ENCODE measurements around the gene ZNF71.
"Not testable (repeated sequence)": the region's sequence is repeated elsewhere in the genome, so short reads cannot be mapped to it uniquely, and the experiment has no call there.

The ZNF71 gene

DNA sequence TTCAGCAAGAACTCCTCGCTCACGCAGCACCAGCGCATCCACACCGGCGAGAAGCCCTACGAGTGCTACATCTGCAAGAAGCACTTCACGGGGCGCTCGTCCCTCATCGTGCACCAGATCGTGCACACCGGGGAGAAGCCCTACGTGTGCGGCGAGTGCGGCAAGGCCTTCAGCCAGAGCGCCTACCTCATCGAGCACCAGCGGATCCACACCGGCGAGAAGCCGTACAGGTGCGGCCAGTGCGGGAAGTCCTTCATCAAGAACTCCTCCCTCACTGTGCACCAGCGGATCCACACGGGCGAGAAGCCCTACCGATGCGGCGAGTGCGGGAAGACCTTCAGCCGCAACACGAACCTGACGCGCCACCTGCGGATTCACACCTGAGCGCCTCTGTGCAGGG, 27.3 kb downstream of the ZNF71 start:
- no peak for DNase-seq (ENCODE audit: low spot score)

DNA sequence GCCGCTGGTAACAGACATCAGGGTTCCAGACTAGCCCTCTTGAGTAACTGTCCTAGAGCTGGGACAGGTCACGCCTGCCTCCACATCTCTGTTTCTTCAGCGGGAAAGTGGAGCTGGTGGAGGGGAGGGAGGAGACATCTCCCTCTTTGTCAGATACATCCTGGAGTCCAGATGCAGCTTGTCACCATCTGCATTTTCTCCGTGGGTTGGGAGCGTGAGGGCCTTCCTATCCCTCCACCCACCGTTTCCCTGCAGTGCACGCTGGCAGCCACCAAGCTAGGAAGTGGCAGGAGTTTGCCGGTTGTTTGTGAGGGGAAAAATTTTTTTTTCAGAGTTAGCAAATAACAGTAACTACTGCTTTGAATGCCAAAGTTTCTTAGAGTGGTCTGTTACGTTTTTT, 27.9 kb downstream of the ZNF71 start:
- no peak for DNase-seq (ENCODE audit: low spot score)

DNA sequence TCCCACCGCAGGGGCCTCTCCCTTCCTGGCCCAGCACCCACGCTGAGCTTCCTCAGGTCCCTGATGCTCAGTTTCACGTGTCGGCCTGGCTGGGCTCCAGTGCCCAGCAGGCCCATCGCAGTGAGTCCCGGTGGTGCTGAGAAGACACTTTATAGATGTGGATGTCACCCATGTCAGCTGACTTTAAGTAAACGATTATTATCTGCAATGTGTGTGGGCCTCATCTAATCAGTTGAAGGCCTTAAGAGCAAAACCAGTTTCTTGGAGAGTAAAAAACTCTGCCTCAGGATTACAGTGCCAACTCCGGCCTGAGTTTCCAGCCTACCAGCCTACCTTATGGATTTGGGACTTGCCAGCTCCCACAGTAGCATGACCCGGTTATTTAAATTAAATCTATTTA, 30.6 kb downstream of the ZNF71 start:
- DNase-seq (ENCODE audit: low spot score), result no peak

DNA sequence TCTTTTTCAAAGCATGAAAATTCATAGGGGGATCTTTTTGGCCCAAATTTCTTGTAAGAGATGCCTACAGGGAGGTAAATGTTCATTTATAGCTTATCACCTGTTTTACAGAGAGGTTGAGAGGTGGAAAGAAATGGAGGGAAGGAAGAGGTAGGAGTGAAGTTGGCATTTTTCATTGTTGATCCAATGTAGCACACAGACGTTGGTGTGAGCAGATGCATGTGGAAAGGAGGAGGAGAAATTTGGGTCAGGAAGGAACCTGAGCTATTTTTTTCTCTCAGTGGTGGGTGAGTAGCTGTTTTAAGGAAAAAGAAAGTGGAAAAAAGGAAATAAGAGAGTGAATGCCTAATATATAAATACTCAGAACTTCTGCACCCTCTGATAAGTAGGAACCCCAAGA, 37.9 kb downstream of the ZNF71 start:
- no peak for DNase-seq (ENCODE audit: low spot score)

DNA sequence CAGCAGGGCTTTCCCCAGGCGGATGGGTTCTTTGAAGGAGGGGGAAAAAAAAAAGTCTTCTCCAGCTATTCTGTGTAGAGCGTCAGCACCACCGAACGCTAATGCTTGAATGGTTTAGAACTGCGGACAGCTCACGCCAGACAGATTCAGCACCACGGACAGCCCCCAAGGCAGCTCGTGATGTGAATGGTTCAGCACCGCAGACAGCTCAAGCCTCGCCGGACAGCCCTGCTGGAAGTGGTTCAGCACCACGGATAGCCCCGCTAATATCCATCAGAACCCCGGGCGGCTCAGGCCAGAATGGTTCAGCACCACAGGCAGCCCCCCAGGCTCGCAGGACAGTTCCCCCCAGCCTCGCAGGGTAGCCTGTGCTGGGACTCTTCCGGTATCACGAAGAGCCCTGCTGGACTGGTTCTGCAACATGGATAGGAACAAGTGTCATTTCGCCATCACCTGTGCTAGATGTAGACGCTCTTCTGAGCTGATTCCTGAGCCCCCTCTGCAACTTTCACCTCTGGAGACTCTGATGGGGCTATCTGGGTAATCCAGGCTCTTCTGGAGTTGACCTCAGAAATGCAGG, 43.0 kb downstream of the ZNF71 start:
- DNase-seq (ENCODE audit: low spot score), result no peak

DNA sequence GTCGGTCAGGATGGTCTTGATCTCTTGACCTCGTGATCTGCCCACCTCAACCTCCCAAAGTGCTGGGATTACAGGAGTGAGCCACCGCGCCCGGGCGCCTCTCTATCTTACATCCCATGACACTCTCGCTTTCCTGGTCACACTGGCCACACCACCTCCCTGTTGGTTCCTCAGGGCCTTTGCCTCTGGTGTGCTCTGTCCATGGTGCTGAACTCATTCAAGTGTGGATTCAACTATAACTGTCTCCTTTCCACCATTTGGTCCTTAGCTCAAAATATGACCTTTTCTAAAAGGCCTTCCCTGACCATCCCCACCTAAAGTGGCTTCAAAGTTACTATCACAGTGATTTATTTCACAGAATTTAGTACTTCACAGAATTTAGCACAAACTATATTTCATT, 44.1 kb downstream of the ZNF71 start:
- no peak for DNase-seq (ENCODE audit: low spot score)

DNA sequence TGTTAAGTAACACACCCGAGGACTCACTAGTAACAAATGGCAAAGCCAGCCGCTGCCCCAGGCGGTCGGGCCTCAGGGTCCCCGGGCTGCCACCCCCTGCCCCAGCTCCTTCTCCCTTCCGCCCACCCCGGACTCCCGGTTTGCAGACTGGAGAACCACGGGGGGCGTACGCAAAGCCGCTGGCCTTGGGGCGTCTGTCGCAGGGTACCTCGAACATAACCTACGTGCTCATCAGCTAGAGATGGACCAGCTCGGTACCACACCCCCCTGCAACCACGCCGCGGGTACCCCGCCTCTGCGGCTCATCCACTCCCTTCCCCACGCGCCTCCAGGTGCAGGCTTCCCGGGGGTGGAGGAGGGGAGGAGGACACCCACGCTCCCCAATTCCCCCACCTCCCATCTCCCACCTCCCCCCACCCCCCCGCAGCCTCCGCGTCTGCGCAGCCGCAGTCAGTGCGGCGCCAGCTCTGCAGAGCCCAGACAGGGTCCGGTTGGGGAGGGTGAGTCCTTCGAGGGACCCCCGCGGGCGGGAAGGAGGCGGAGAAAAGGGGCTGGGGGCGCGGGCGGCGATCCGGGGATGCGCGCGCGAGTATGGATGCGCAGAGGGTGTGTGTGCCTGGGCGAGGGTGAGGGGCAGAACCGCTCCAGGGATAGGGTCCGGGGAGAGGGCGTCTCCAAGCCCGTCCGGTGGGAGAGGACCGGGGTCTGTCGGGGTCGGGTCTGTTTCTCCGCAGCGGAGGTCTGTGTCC, 47.8 kb downstream of the ZNF71 start, which contains the start of gene SMIM17:
Gene SMIM17 (plus strand): TSS at position 449 of the 749 bp plus-strand sequence. CDS start 2,509 bp downstream, outside the sequence.
- DNase-seq (ENCODE audit: low spot score), result no peak

DNA sequence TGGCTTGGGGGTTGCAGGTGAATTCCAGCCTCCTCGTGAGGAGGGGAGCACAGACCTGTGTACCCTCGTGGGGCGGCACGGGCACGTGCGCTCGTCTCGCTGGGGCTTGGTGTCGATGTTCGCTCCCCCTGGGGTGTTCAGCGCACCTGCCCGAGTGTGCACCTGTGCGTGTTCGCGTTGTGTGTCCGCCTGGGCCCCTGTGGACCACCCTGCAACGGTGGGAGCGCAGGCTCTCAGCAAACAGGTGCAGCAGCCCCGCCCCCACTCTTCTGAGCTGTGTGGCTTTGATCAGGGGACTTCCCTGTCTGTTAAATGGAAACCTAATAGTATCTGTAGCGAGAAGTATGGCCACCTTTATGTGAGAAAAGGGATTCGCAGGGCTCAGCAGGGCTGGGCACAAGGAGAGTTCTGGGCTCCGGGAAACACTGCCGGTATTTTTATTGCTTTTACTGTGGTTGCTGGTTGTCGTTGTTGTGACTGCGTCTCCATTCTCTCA, 48.4 kb downstream of the ZNF71 start:
- no peak for DNase-seq (ENCODE audit: low spot score)

DNA sequence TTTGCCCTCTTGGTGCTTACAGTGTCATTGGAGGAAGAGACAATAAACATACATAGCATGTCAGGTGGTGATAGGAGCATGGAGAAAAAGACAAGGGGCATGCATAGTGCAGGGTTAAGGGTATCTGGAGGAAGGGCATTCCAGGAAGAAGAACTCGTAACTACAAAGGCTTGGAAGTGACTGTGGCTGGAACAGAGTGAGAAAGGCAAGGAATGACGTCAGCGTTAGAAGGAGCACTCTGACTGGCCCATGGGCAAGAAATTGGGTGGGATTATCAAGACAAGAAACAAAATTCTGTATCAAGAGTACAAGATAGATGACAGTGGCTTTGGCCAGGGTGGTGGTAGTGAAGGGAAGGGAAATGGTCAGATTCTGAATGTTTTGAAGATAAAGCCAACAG, 59.0 kb downstream of the ZNF71 start:
- DNase-seq (ENCODE audit: low spot score), result no peak

DNA sequence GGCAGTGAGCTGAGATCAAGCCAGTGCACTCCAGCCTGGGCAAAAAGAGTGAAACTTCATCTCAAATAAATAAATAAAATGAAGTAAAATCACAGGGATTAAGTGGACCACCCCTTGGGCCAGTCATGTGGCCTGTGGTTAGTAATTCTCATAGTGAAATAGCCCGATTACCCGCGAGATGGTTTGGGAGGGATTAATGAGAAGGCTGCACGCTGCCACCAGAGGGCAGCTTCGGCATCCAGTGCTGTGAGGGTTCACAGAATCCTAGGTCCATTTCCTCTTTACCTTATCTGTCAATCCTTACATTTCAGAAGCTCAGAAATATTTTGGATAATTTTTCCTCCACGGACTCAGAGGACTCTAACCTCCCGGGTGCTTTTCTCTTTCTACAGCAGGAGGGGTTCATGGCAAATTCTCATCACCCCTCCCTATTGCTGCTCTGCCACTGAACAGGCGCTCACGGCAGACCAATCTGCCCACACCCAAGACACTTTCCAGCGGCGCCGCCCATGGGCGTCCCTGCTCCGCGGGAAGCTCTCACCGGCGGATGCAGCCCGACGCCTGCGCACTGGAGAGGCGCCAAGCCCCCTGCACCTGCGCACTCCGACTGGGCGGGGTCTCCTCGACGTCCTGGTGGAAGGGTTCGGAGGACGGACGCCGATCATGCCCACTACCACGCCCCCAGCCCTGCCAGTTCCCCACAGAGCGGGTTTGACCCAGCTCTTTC, 65.4 kb downstream of the ZNF71 start:
- no peak for DNase-seq (ENCODE audit: low spot score)

DNA sequence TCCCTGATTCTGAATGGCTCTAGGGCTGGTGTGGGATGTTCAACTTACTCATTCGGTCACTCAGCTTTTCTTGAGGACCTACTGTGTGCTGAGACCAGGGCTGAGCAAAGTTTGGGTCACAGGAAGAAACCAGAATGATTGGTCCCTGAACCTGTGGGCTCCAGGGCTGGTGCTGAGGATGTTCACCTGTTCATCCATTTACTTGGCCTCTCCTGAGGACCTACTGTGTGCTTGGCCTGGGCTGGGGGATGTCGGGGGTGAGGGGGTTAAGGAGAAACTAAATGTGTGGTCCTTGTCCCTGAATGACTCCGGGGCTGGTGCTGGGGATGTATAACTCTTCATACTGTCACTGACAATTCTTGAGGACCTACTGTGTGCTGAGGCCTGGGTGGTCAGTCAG, 66.1 kb downstream of the ZNF71 start:
- no peak for DNase-seq (ENCODE audit: low spot score)

DNA sequence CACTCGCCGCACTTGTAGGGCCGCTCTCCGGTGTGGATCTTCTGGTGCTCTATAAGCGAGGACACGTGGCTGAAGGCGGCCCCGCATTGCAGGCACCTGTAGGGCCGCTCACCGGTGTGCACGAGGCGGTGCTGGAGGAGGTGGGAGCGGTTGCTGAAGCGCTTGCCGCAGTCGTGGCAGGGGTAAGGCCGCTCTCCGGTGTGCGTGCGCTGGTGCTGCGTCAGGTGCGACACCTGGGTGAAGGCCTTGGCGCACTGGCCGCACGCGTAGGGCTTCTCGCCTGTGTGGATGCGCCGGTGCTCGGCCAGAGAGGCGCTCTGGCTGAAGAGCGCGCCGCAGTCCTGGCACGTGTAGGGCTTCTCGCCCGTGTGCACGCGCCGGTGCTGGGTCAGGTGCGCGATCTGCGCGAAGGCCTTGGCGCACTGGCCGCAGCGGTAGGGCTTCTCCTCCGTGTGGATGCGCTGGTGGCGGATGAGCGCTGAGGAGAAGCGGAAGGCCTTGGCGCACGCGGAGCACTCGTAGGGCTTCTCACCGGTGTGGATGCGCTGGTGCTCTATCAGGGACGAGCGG, 68.9 kb downstream of the ZNF71 start:
- no peak for DNase-seq (ENCODE audit: low spot score)

DNA sequence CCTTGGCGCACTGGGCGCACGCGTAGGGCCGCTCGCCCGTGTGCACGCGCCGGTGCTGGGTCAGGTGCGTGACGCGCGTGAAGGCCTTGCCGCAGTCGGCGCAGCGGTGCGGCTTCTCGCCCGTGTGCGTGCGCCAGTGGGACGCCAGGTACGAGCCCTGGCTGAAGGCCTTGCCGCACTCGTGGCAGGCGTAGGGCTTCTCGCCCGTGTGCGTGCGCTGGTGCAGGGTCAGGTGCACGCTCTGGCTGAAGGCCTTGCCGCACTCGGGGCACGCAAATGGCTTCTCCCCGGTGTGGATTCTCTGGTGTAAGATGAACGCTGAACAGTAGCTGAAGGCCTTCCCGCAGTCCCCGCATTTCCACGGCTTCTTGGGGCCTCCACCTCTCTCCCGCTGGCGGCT, 69.4 kb downstream of the ZNF71 start:
- no peak for DNase-seq (ENCODE audit: low spot score)

DNA sequence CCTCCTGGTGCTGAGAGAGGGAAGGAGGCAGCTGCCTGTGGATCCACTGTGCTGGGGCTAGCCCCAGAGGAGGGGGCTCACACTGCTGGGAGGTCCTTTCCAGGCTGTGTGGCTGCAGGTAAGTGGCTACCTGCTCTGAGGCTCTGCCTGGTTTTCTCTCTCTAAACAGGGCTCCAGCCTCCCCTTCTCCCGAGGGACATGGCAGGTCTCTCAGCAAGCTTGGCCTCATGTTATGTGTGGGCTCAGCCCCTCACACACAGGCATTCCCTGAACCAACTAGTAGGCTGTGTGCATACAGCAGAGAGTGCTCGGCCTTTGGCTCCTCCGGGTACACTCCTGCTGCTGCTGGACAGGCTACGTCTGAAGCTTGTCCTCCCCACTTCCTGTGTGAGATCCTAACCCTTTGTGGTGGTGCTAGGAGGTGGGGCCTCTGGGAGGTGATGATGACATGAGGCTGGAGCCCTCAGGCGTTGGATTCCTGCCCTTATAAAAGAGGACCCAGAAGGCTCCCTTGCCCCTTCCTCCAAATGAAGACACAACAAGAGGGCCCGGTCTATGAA, 72.3 kb downstream of the ZNF71 start:
- no peak for DNase-seq (ENCODE audit: low spot score)

DNA sequence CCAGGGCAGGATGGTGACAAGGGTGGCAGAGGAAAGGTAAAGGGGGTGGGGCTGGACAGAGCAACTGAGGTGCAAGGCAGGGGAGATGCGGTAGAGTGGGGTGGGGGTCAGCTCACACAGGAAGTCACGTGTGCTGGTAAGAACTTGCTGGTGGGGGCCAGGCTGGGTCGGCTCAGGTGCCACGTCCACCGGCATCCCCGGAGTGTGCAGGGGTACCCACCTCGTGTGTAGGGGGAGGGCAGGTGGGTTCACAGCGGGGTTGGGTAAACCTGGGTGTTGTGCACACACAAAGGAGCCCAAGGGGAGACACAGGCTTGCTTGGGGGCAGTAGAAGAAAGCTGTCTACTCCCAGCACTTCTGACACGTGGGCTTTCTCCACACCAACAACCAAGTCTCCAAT, 73.6 kb downstream of the ZNF71 start:
- DNase-seq (ENCODE audit: low spot score), result no peak

DNA sequence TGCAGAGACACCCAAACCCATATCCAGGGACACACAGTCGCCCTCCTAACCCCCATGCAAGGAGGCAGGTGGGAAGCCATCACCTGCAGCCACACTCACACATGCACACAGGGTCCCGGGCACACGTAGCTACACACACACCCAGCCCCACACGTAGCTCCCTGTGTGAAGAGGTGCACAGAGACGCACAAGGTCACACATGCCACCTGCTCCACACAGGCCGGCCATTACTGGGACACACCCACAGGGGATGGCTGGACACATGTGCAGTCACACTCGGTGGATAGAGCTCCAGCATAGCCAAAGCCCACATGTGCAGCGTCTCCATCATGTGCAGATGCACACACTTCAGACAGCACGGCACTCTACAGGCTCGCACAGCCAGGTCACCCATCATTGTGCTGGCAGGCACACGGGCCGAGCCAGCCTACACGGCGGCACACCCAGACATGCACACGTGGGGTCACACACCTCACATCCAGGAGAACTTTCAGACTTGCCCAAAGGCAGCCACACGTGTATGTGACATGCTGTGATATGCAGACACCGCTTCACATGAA, 75.4 kb downstream of the ZNF71 start:
- DNase-seq (ENCODE audit: low spot score), result no peak

DNA sequence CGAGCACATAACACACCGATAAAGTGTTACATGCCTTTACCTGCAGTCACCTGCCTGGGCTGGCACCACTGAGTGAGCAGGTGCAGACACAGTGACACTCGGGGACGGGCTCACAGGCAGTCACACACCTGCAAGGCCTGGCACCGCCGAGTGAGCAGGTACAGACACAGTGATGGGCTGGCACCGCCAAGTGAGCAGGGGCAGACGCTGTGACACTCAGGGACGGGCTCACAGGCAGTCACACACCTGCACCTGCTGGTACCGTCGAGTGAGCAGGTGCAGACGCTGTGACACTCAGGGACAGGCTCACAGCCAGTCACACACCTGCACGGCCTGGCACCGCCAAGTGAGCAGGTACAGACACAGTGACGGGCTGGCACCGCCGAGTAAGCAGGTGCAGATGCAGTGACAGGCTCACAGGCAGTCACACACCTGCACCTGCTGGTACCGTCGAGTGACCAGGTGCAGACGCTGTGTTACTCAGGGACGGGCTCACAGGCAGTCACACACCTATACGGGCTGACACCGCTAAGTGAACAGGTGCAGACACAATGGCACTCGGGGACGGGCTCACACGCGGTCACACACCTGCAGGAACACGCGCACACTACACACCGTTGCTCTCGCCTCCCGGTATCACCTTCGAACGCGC, 76.0 kb downstream of the ZNF71 start:
- DNase-seq (ENCODE audit: low spot score), result no peak

DNA sequence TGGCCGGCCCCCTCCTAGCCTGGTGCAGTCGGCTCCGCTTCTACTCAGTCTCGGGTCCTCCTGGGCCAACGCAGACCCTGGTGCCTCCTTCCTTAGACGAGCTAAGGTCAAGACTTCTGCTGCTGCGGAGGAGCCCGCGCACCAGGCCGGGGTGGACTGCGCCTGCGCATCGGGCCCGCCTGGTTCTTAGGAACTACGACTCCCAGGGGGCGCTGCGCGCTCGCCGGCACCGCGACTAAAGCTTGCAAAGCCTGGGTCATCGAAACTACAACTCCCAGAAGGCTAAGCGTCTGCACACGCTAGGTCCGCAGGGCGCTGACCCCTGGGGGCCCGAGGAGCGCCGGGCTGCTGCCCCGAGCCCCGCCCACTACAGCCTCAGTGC, 76.5 kb downstream of the ZNF71 start, which contains the start of gene ZNF835:
Gene ZNF835 (minus strand): TSS at position 145 of the 382 bp plus-strand sequence. CDS start 6,559 bp downstream, outside the sequence.
- DNase-seq (ENCODE audit: low spot score), result peak; percentile 5

DNA sequence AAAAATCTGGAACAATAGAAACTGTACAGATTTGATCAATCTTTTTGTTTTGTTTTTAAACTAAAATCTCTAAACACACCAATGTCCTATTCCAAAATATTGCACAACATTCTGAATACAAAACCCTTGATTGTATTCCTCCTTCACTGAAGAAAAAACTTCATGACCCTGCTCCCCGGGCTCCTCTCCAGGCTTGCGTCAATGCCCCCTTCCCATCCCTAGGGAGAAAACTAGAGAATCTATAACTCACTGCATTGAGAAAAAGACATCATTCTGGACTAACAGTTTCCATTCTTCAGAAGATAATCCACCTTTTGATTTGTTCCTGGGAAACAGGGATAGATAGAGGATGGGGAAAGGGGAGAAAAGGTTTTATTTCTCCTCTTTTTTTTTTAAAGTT, 77.5 kb downstream of the ZNF71 start:
- DNase-seq (ENCODE audit: low spot score), result not testable (repeated sequence)

Data from hematopoietic multipotent progenitor cell treated with erythropoietin and hydrocortisone succinate and interleukin-3 and kit ligand, for 17 days (in vitro differentiated cells).